A549 (cell line): ENCODE measurements around the gene ZNRF3.

Source experiments
- CEBPB ChIP-seq, 2 experiments: fragments of >200 bp in 1 of 2; sonication (Bioruptor Twin) in 1 of 2; formaldehyde crosslinking in 1 of 2; IDR thresholded peaks; 2 replicates each; pipeline ENCODE4 v1.6.1; 2012 to 2016
- CHD2 ChIP-seq: fragments of 150-350 bp; IDR thresholded peaks from 2 replicates; pipeline ENCODE4 v1.6.1; 2014; ENCODE audit warnings: low read length; ENCODE audit not compliant: partially characterized antibody
- CHD4 ChIP-seq: fragments of 200-600 bp; sonication (generic); IDR thresholded peaks from 2 replicates; pipeline ENCODE4 v1.6.1; 2016; ENCODE audit warnings: antibody characterized with exemption, mild to moderate bottlenecking, borderline replicate concordance
- CTCF ChIP-seq: fragments of >200 bp; sonication (Bioruptor Twin); formaldehyde crosslinking; IDR thresholded peaks from 3 replicates; pipeline ENCODE4 v1.5.1; 2016
- EP300 ChIP-seq, 2 experiments: fragments of >200 bp; sonication (Bioruptor Twin); formaldehyde crosslinking; IDR thresholded peaks; 2 replicates in 1 of 2; 3 replicates in 1 of 2; pipeline ENCODE4 v1.6.1; 2016 to 2017
- MAX ChIP-seq: IDR thresholded peaks from 2 replicates; pipeline ENCODE4 v1.6.1; 2012
- POLR2A ChIP-seq: IDR thresholded peaks from 2 replicates; pipeline ENCODE4 v1.6.1; 2012; ENCODE audit warnings: mild to moderate bottlenecking, low read length
- RCOR1 ChIP-seq: fragments of 150-350 bp; IDR thresholded peaks from 2 replicates; pipeline ENCODE4 v1.6.1; 2014; ENCODE audit warnings: antibody characterized with exemption, low read length, low read depth
- REST ChIP-seq: fragments of 200-600 bp; sonication (generic); IDR thresholded peaks from 2 replicates; pipeline ENCODE4 v1.6.1; 2016; ENCODE audit warnings: antibody characterized with exemption, mild to moderate bottlenecking, moderate library complexity
- RFX5 ChIP-seq: fragments of 450-650 bp; IDR thresholded peaks from 2 replicates; pipeline ENCODE4 v1.7.1; 2014; ENCODE audit warnings: antibody characterized with exemption, mild to moderate bottlenecking, moderate library complexity
- USF2 ChIP-seq: fragments of 450-650 bp; IDR thresholded peaks from 2 replicates; pipeline ENCODE4 v1.6.1; 2014; ENCODE audit warnings: antibody characterized with exemption
- TF ChIP-seq, protein P1 (sequence below): fragments of 250-450 bp; sonication (Bioruptor Pico); IDR thresholded peaks from 2 replicates; pipeline ENCODE4 v1.5.0; 2021; ENCODE audit warnings: mild to moderate bottlenecking, moderate library complexity, borderline replicate concordance

- TF ChIP-seq MAX (peak; percentile 84; the same call in 1 of the 2 replicates), CTCF (no peak), EP300 (IDR thresholded peaks at IDR 0.05) (no peak), REST (no peak), USF2 (no peak), CEBPB (IDR thresholded peaks at IDR 0.05) (no peak), RFX5 (no peak), POLR2A (no peak), RCOR1 (no peak), CHD2 (no peak), CHD4 (no peak)
- TF ChIP-seq, protein P1, sequence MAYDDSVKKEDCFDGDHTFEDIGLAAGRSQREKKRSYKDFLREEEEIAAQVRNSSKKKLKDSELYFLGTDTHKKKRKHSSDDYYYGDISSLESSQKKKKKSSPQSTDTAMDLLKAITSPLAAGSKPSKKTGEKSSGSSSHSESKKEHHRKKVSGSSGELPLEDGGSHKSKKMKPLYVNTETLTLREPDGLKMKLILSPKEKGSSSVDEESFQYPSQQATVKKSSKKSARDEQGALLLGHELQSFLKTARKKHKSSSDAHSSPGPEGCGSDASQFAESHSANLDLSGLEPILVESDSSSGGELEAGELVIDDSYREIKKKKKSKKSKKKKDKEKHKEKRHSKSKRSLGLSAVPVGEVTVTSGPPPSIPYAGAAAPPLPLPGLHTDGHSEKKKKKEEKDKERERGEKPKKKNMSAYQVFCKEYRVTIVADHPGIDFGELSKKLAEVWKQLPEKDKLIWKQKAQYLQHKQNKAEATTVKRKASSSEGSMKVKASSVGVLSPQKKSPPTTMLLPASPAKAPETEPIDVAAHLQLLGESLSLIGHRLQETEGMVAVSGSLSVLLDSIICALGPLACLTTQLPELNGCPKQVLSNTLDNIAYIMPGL (CRISPR knock-in tag), result no peak
These were observed 861 bp upstream of the ZNRF3 start for GRCh38 chr22:28882545-28882877.
